ENCODE measurements around the gene MBTD1.
A peak's percentile ranks its signal among the peaks of the same experiment; 100 is the strongest.

MBTD1 gene

DNA sequence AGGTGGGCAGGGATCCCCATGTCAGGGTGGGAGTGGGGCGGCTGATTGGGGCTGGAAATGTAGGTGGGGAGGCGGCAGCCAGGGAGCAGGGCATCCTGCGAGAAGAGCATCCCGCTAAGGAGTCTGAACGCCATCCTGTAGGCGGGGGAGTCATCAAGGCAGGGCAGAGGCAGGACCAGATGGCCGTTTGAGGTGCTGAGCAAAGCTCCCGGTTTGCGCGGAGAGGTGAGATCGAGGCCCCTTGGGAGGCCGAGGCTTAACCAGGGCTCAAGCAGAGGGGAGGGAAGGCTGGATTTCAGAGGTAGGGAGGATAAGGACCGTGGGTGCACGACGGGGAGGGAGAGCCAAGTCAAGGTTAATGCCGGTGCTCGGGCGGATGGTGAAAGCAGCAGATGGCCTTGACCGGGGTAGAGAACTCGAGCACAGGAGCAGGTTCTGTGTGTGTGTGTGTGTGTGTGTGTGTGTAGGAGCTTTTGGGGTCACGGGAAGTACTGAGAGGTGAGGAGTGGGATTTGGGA lies 94.1 kb downstream of the MBTD1 start:
- no peaks in the 10 kb centered on the region for H3K27me3 Mint-ChIP-seq (ENCODE audit: low read depth)
- H3K4me3 Mint-ChIP-seq: peak overlapping the region; percentile 91 to 92 (median 92)
- H3K27ac Mint-ChIP-seq: peak overlapping the region; percentile 80 to 96 (median 95)
- H3K9me3 Mint-ChIP-seq: no peaks in the 10 kb centered on the region
- H3K36me3 Mint-ChIP-seq (ENCODE audit: low read depth): peaks cover 47% of the 10 kb centered on the region
- H3K4me1 Mint-ChIP-seq: peaks cover 21% of the 10 kb centered on the region
- TF ChIP-seq, protein P1, sequence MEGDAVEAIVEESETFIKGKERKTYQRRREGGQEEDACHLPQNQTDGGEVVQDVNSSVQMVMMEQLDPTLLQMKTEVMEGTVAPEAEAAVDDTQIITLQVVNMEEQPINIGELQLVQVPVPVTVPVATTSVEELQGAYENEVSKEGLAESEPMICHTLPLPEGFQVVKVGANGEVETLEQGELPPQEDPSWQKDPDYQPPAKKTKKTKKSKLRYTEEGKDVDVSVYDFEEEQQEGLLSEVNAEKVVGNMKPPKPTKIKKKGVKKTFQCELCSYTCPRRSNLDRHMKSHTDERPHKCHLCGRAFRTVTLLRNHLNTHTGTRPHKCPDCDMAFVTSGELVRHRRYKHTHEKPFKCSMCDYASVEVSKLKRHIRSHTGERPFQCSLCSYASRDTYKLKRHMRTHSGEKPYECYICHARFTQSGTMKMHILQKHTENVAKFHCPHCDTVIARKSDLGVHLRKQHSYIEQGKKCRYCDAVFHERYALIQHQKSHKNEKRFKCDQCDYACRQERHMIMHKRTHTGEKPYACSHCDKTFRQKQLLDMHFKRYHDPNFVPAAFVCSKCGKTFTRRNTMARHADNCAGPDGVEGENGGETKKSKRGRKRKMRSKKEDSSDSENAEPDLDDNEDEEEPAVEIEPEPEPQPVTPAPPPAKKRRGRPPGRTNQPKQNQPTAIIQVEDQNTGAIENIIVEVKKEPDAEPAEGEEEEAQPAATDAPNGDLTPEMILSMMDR (IDR thresholded peaks at IDR 0.05; ENCODE audit: unreplicated experiment in 3 of 3): no peak

DNA sequence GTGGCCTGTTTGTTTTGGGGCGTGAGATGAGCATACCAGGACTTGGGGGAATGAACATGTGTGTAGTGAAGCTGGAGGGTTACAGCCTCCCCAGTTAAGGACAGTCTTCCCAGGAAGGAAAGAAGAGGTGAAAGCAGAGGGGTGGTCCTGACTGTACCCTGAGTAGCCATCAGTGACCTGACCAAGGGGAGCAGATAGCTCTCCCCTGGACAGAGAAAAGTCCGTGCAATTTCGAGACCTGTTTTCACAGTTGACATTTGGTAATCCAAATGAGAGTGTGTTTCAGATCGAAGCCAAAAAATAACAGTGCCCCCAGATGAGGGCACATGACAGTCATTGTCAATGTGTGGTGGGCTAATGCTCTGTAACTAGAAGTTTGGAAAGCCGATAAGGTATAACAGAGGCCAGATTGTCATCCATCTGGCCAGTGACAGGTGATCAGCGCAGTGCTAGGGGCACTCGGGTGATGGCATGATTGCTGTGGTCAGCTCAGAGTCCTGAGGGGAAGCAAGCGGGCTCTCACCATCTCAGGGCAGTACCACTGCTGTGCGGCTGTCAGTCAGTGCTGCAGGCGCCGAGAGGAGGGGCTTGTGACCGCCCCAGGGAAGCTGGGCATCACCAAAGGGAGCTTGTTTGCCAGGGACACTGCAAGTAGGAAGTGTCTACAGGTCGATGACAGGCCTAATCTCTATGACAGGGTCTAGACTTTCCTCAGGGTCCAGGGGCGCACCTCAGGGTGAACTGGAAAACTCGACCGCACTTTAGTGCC lies 94.8 kb downstream of the MBTD1 start:
- Mint-ChIP-seq H3K27me3 (ENCODE audit: low read depth) (no peaks in the 10 kb centered on the region), H3K9me3 (no peaks in the 10 kb centered on the region), H3K4me1 (peaks cover 21% of the 10 kb centered on the region), H3K36me3 (ENCODE audit: low read depth) (peaks cover 49% of the 10 kb centered on the region), H3K4me3 (peak overlapping the region; percentile 91 to 92 (median 92)), H3K27ac (peak overlapping the region; percentile 80 to 96 (median 95))
- TF ChIP-seq, protein P1 (IDR thresholded peaks at IDR 0.05; ENCODE audit: unreplicated experiment in 3 of 3): no peak

DNA sequence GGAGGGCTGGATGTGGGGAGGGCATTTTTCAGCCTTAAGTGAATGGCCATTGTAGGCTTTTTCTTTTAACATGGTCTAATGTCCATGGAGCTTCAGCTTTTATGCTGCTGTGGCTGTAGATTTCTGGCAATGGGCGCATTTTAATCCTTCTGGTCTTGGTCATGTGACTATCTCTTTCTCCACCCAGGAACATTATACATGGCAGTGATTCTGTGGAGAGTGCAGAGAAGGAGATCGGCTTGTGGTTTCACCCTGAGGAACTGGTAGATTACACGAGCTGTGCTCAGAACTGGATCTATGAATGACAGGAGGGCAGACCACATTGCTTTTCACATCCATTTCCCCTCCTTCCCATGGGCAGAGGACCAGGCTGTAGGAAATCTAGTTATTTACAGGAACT lies 98.3 kb downstream of the MBTD1 start:
- Mint-ChIP-seq H3K27ac (no peak overlapping the region), H3K4me3 (no peak overlapping the region), H3K27me3 (ENCODE audit: low read depth) (no peaks in the 10 kb centered on the region), H3K36me3 (ENCODE audit: low read depth) (peaks cover 52% of the 10 kb centered on the region), H3K9me3 (no peaks in the 10 kb centered on the region), H3K4me1 (peaks cover 12% of the 10 kb centered on the region)
- TF ChIP-seq, protein P1 (IDR thresholded peaks at IDR 0.05; ENCODE audit: unreplicated experiment in 3 of 3): no peak

DNA sequence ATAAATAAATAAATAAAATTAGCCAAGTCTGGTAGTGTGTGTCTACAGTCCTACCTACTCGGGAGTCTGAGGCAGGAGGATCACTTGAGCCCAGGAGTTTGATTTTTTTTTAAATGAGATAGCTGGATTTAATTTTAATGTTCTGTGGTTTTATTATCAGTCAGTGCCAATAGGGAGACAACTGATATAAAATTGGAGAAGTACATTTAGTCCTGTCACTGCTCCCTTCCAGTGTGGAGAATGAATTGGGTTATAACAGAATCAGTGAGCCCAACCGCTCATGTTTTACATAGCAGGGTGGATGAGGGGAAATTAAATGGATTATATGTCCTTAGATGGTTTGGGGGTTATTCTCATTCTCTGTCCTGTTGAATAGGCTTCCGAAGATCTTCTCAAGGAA lies 100.2 kb downstream of the MBTD1 start:
- no peaks in the 10 kb centered on the region for H3K9me3 Mint-ChIP-seq
- no peak overlapping the region for H3K27ac Mint-ChIP-seq
- no peak overlapping the region for H3K4me3 Mint-ChIP-seq
- H3K27me3 Mint-ChIP-seq (ENCODE audit: low read depth): no peaks in the 10 kb centered on the region
- H3K36me3 Mint-ChIP-seq (ENCODE audit: low read depth): peaks cover 58% of the 10 kb centered on the region
- H3K4me1 Mint-ChIP-seq: no peaks in the 10 kb centered on the region
- TF ChIP-seq, protein P1 (IDR thresholded peaks at IDR 0.05; ENCODE audit: unreplicated experiment in 3 of 3): no peak

DNA sequence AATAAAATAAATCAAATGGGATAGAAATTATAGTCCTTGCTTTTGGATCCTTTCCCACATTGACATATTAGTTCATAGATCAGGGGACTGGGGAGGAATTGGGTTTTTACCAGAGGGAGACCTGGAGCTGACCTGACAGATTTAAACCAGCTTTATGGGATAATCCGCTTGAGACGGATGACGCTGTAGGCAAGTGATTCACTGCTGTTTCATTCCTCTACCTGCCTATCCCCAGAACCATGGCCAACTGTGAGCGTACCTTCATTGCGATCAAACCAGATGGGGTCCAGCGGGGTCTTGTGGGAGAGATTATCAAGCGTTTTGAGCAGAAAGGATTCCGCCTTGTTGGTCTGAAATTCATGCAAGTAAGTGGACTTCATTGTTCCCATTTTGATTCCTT lies 104.4 kb downstream of the MBTD1 start:
- no peaks in the 10 kb centered on the region for H3K9me3 Mint-ChIP-seq
- H3K27me3 Mint-ChIP-seq (ENCODE audit: low read depth): no peaks in the 10 kb centered on the region
- no peak overlapping the region for H3K27ac Mint-ChIP-seq
- TF ChIP-seq, protein P1 (IDR thresholded peaks at IDR 0.05; ENCODE audit: unreplicated experiment in 3 of 3): no peak
- peaks cover 33% of the 10 kb centered on the region for H3K36me3 Mint-ChIP-seq (ENCODE audit: low read depth)
- H3K4me1 Mint-ChIP-seq: no peaks in the 10 kb centered on the region
- peak overlapping the region; percentile 47 to 66 (median 58) for H3K4me3 Mint-ChIP-seq

DNA sequence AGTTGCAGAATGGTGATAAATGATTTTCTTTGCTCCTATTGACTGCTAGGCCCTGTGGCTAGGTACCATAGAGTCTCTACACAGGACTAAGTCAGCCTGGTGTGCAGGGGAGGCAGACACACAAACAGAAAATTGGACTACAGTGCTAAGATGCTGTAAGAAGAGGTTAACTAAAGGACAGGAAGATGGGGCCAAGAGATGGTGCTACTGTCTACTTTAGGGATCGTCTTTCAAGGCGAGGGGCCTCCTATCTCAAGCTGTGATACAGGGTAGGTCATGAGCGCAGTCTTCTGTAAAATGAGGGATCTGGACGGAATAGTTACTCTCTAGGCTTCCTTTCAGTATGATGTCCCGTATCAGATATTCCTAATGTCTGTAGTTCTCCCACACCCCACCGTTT lies 105.7 kb downstream of the MBTD1 start:
- Mint-ChIP-seq H3K4me3 (no peak overlapping the region), H3K27ac (no peak overlapping the region), H3K4me1 (no peaks in the 10 kb centered on the region), H3K27me3 (ENCODE audit: low read depth) (no peaks in the 10 kb centered on the region), H3K36me3 (ENCODE audit: low read depth) (peaks cover 25% of the 10 kb centered on the region), H3K9me3 (no peaks in the 10 kb centered on the region)
- TF ChIP-seq, protein P1 (IDR thresholded peaks at IDR 0.05; ENCODE audit: unreplicated experiment in 3 of 3): no peak
